ENCODE data around the gene CTSV. TPM values are rescaled to one million over a fixed set of nuclear protein-coding genes. Genes with fewer than 3 reads are reported as not detected.
"Not testable (repeated sequence)": the region's sequence is repeated elsewhere in the genome, so short reads cannot be mapped to it uniquely, and the experiment has no call there.

Gene CTSV
- total and polyA plus RNA-seq, 2 donors (not counting 1 experiment from before 2014, with no cell fraction given), result 0.25 to 0.66 TPM

GRCh38 chr9:97045300-97045699, 6.4 kb upstream of the CTSV start:
- Histone ChIP-seq H3K27me3 (ENCODE audit: control insufficient read depth, insufficient read depth, low read length) (no peaks in the 10 kb centered on the region), H3K79me2 (ENCODE audit: control insufficient read depth, insufficient read depth, low read length) (no peaks in the 10 kb centered on the region), H4K20me1 (ENCODE audit: control insufficient read depth, extremely low read depth, insufficient read depth, low read length) (no peaks in the 10 kb centered on the region), H3K9ac (ENCODE audit: insufficient read depth, low read length) (no peak overlapping the region), H3K27ac (ENCODE audit: insufficient read depth, low read length) (no peak overlapping the region), H3K4me2 (ENCODE audit: extremely low read depth, insufficient read depth, low read length) (no peak overlapping the region), H3K4me3 (replicated peaks in 1 of 4; ENCODE audit: control extremely low read depth in 1 of 4, insufficient read depth in 1 of 4, low read depth in 3 of 4, low read length in 4 of 4) (no peak overlapping the region), H3K9me3 (ENCODE audit: control insufficient read depth, insufficient read depth, low read depth, low read length) (no peaks in the 10 kb centered on the region), H2AFZ (ENCODE audit: low read length) (no peak overlapping the region), H3K4me1 (ENCODE audit: control insufficient read depth, extremely low read depth, insufficient read depth, low read length) (no peaks in the 10 kb centered on the region), H3K36me3 (ENCODE audit: control insufficient read depth, insufficient read depth, low read length) (no peaks in the 10 kb centered on the region)
- DNase-seq (ENCODE audit: low read depth in 2 of 2), result no peak
- TF ChIP-seq CTCF (conservative IDR thresholded peaks at IDR 0.05 in 1 of 2, IDR thresholded peaks at IDR 0.05 in 1 of 2; ENCODE audit: low read depth in 1 of 2, low read length in 2 of 2), result no peak
- no peak for TF ChIP-seq EZH2 (IDR thresholded peaks at IDR 0.05; ENCODE audit: low read length, missing control alignments)

GRCh38 chr9:97041898-97042297, 3.0 kb upstream of the CTSV start:
- H3K27me3 ChIP-seq (ENCODE audit: control insufficient read depth, insufficient read depth, low read length), result peaks cover 12% of the 10 kb centered on the region
- no peak overlapping the region for H3K27ac ChIP-seq (ENCODE audit: insufficient read depth, low read length)
- no peak overlapping the region for H3K4me3 ChIP-seq (replicated peaks in 1 of 4; ENCODE audit: control extremely low read depth in 1 of 4, insufficient read depth in 1 of 4, low read depth in 3 of 4, low read length in 4 of 4)
- no peak overlapping the region for H3K9ac ChIP-seq (ENCODE audit: insufficient read depth, low read length)
- peaks cover 2% of the 10 kb centered on the region for H3K4me1 ChIP-seq (ENCODE audit: control insufficient read depth, extremely low read depth, insufficient read depth, low read length)
- H3K79me2 ChIP-seq (ENCODE audit: control insufficient read depth, insufficient read depth, low read length), result no peaks in the 10 kb centered on the region
- H3K4me2 ChIP-seq (ENCODE audit: extremely low read depth, insufficient read depth, low read length), result no peak overlapping the region
- H4K20me1 ChIP-seq (ENCODE audit: control insufficient read depth, extremely low read depth, insufficient read depth, low read length), result no peaks in the 10 kb centered on the region
- no peaks in the 10 kb centered on the region for H3K36me3 ChIP-seq (ENCODE audit: control insufficient read depth, insufficient read depth, low read length)
- H2AFZ ChIP-seq (ENCODE audit: low read length), result no peak overlapping the region
- H3K9me3 ChIP-seq (ENCODE audit: control insufficient read depth, insufficient read depth, low read depth, low read length), result no peaks in the 10 kb centered on the region
- DNase-seq (ENCODE audit: low read depth in 2 of 2), result no peak
- no peak for TF ChIP-seq EZH2 (IDR thresholded peaks at IDR 0.05; ENCODE audit: low read length, missing control alignments)
- no peak for TF ChIP-seq CTCF (conservative IDR thresholded peaks at IDR 0.05 in 1 of 2, IDR thresholded peaks at IDR 0.05 in 1 of 2; ENCODE audit: low read depth in 1 of 2, low read length in 2 of 2)

DNA sequence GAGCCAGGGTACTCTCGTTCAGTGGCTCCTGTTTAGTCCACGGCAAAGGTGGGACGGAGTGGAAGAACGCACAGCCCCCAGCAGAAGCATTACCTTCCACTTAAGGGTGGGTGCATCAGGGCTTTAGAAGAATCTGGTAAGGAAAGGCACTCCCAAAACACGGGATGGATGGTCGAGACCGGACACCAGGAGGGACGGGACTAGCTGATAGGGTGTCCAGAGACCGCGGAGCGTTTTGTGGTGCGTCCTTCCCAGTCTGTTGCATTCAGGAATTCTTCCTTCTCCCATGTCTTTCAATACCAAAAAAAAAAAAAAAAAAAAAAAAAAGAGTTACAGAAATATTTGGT, 545 bp upstream of the CTSV start:
- Histone ChIP-seq H3K4me3 (replicated peaks in 1 of 4; ENCODE audit: control extremely low read depth in 1 of 4, insufficient read depth in 1 of 4, low read depth in 3 of 4, low read length in 4 of 4) (peak overlapping the region; percentile 47 to 66 (median 59)), H3K9me3 (ENCODE audit: control insufficient read depth, insufficient read depth, low read depth, low read length) (no peaks in the 10 kb centered on the region), H3K4me1 (ENCODE audit: control insufficient read depth, extremely low read depth, insufficient read depth, low read length) (peaks cover 2% of the 10 kb centered on the region), H4K20me1 (ENCODE audit: control insufficient read depth, extremely low read depth, insufficient read depth, low read length) (no peaks in the 10 kb centered on the region), H3K4me2 (ENCODE audit: extremely low read depth, insufficient read depth, low read length) (peak overlapping the region; percentile 96), H3K36me3 (ENCODE audit: control insufficient read depth, insufficient read depth, low read length) (no peaks in the 10 kb centered on the region), H3K9ac (ENCODE audit: insufficient read depth, low read length) (no peak overlapping the region), H3K27ac (ENCODE audit: insufficient read depth, low read length) (no peak overlapping the region), H3K79me2 (ENCODE audit: control insufficient read depth, insufficient read depth, low read length) (no peaks in the 10 kb centered on the region), H3K27me3 (ENCODE audit: control insufficient read depth, insufficient read depth, low read length) (peaks cover 12% of the 10 kb centered on the region), H2AFZ (ENCODE audit: low read length) (peak overlapping the region; percentile 91)
- peak; percentile 59 to 64 for DNase-seq (ENCODE audit: low read depth in 2 of 2)
- TF ChIP-seq CTCF (conservative IDR thresholded peaks at IDR 0.05 in 1 of 2, IDR thresholded peaks at IDR 0.05 in 1 of 2; ENCODE audit: low read depth in 1 of 2, low read length in 2 of 2) (no peak), EZH2 (IDR thresholded peaks at IDR 0.05; ENCODE audit: low read length, missing control alignments) (no peak)

GRCh38 chr9:97023505-97023904, 15.4 kb downstream of the CTSV start:
- DNase-seq (ENCODE audit: low read depth in 2 of 2); H3K4me2 ChIP-seq (ENCODE audit: extremely low read depth, insufficient read depth, low read length); H3K27me3 ChIP-seq (ENCODE audit: control insufficient read depth, insufficient read depth, low read length); H3K4me1 ChIP-seq (ENCODE audit: control insufficient read depth, extremely low read depth, insufficient read depth, low read length); H3K9me3 ChIP-seq (ENCODE audit: control insufficient read depth, insufficient read depth, low read depth, low read length); H2AFZ ChIP-seq (ENCODE audit: low read length); H4K20me1 ChIP-seq (ENCODE audit: control insufficient read depth, extremely low read depth, insufficient read depth, low read length); H3K27ac ChIP-seq (ENCODE audit: insufficient read depth, low read length); H3K4me3 ChIP-seq (replicated peaks in 1 of 4; ENCODE audit: control extremely low read depth in 1 of 4, insufficient read depth in 1 of 4, low read depth in 3 of 4, low read length in 4 of 4); H3K36me3 ChIP-seq (ENCODE audit: control insufficient read depth, insufficient read depth, low read length); H3K79me2 ChIP-seq (ENCODE audit: control insufficient read depth, insufficient read depth, low read length); H3K9ac ChIP-seq (ENCODE audit: insufficient read depth, low read length): not testable (repeated sequence)
